Stimulated activated CD8-positive, alpha-beta memory T cell treated with anti-CD3 and anti-CD28 coated beads, Interleukin-7, amount 100 ng/mL, for 48 hours (primary cell): ENCODE results near the gene SEMA3C.

Experiments used
- DNase-seq, 2 donors: peaks; one replicate each; pipeline ENCODE4 v3.0.0-alpha.2; 2020; ENCODE audit warnings: low read depth in 1 of 2; ENCODE audit errors: extremely low read depth in 1 of 2

SEMA3C gene

GRCh38 chr7:80829527-80829926 lies 89.3 kb downstream of the SEMA3C start:
- no peak for DNase-seq

GRCh38 chr7:80827239-80827633 lies 91.6 kb downstream of the SEMA3C start:
- no peak for DNase-seq

- DNase-seq, result no peak
Measured at GRCh38 chr7:80826520-80827238, 92.2 kb downstream of the SEMA3C start.

- DNase-seq, result no peak
Measured at GRCh38 chr7:80825499-80825898, 93.4 kb downstream of the SEMA3C start.

- DNase-seq, result no peak
Measured at GRCh38 chr7:80824253-80824652, 94.6 kb downstream of the SEMA3C start.

GRCh38 chr7:80823057-80823456 lies 95.8 kb downstream of the SEMA3C start:
- no peak for DNase-seq

GRCh38 chr7:80821771-80822319 lies 97.0 kb downstream of the SEMA3C start:
- no peak for DNase-seq

GRCh38 chr7:80819503-80819902 lies 99.3 kb downstream of the SEMA3C start:
- no peak for DNase-seq

GRCh38 chr7:80818181-80818580 lies 100.7 kb downstream of the SEMA3C start:
- DNase-seq, result no peak

GRCh38 chr7:80816806-80817205 lies 102.0 kb downstream of the SEMA3C start:
- no peak for DNase-seq

GRCh38 chr7:80815733-80816132 lies 103.1 kb downstream of the SEMA3C start:
- DNase-seq, result no peak

- no peak for DNase-seq
Measured at GRCh38 chr7:80809545-80809944, 109.3 kb downstream of the SEMA3C start.

GRCh38 chr7:80807166-80807900 lies 111.5 kb downstream of the SEMA3C start:
- DNase-seq, result no peak

- no peak for DNase-seq
Measured at GRCh38 chr7:80806663-80807062, 112.2 kb downstream of the SEMA3C start.

GRCh38 chr7:80804589-80804988 lies 114.3 kb downstream of the SEMA3C start:
- DNase-seq, result no peak

GRCh38 chr7:80802527-80802926 lies 116.3 kb downstream of the SEMA3C start:
- DNase-seq, result no peak

- DNase-seq, result no peak
Measured at GRCh38 chr7:80794631-80795573, 123.9 kb downstream of the SEMA3C start.

GRCh38 chr7:80791509-80791929 lies 127.3 kb downstream of the SEMA3C start:
- DNase-seq, result no peak

- no peak for DNase-seq
Measured at GRCh38 chr7:80790877-80791276, 128.0 kb downstream of the SEMA3C start.

GRCh38 chr7:80787721-80788120 lies 131.1 kb downstream of the SEMA3C start:
- no peak for DNase-seq

GRCh38 chr7:80785961-80786536 lies 132.8 kb downstream of the SEMA3C start:
- no peak for DNase-seq
